Calu3 (cell line): ENCODE results near the gene PLEKHO1. TPM values are rescaled to one million over a fixed set of nuclear protein-coding genes. Genes with fewer than 3 reads are reported as not detected.

Experiments
- BruUV-seq: library from RNA; stranded (reverse); fragments of 400-500 nt; replicated peaks from 2 replicates; lab custom pipeline; 2021; lab: Mats Ljungman, UMichigan
- CTCF ChIA-PET: fragments of 300-600 bp; sonication (Branson Sonifier 250); formaldehyde crosslinking; loops from one replicate; lab custom pipeline; 2022; ENCODE audit warnings: antibody characterized with exemption; lab: Charles Lee
- DNase-seq: peaks from one replicate; pipeline ENCODE4 v3.0.0; 2022
- H3K27ac Mint-ChIP-seq: one replicate; pipeline ENCODE4 v1.8.0; 2022; ENCODE audit warnings: mixed read lengths; ENCODE audit not compliant: unreplicated experiment
- H3K27me3 Mint-ChIP-seq: one replicate; pipeline ENCODE4 v1.8.0; 2022; ENCODE audit warnings: mixed read lengths; ENCODE audit not compliant: unreplicated experiment
- H3K36me3 Mint-ChIP-seq: one replicate; pipeline ENCODE4 v1.8.0; 2022; ENCODE audit warnings: mild to moderate bottlenecking, moderate library complexity, mixed read lengths; ENCODE audit not compliant: insufficient read depth, unreplicated experiment
- H3K4me1 Mint-ChIP-seq: one replicate; pipeline ENCODE4 v1.8.0; 2022; ENCODE audit warnings: mild to moderate bottlenecking, low read depth, mixed read lengths; ENCODE audit not compliant: unreplicated experiment
- H3K4me3 Mint-ChIP-seq: one replicate; pipeline ENCODE4 v1.8.0; 2022; ENCODE audit warnings: mild to moderate bottlenecking, low read depth, moderate library complexity, mixed read lengths; ENCODE audit not compliant: unreplicated experiment
- H3K9me3 Mint-ChIP-seq: one replicate; pipeline ENCODE4 v1.8.0; 2022; ENCODE audit warnings: low read depth, mixed read lengths; ENCODE audit not compliant: unreplicated experiment
- intact Hi-C: fragments of 100-400 bp; cut with micrococcal nuclease; formaldehyde crosslinking; loops from one replicate; pipeline ENCODE4 v1.10.0; 2022; ENCODE audit not compliant: unreplicated experiment
- total RNA-seq: library from RNA; stranded (reverse); gene quantifications from 2 replicates; pipeline ENCODE4 v1.2.3, GENCODE V29; 2022
- TF ChIP-seq, protein P1 (sequence below): fragments of 200-600 bp; IDR thresholded peaks from one replicate; pipeline ENCODE4 v1.8.0; 2022; ENCODE audit warnings: antibody characterized with exemption; ENCODE audit not compliant: unreplicated experiment

PLEKHO1 gene
- total RNA-seq, 1 experiment from 2014 or later = 4.2 TPM

DNA sequence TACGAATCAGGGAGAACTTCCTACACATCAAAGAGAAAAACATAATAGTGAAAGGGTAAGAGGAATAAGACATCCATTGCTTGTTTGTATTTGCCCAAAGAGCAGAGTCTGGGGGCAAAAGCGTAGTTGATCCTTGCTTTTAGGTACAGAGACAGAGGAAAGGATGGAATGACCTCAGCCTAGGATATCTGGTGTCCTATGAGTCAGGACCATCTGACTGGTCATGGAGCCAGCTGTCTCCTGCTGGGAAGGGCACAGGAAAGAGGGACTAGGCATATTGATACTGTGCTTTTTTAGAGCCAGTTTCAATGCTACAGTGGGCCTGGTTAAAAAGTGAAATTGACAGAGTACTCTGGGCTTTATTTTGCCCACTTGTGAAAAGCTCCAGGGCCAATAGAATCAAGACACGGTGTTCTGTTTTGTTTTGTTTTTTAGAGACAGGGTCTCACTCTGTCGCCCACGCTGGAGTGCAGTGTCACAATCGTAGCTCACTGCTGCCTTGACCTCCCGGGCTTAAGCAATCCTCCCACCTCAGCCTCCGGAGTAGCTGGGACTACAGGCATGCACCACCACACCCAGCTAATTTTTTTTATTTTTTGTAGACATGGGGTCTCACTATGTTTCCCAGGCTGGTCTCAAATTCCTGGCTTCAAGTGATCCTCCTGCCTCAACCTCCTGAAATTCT is 3.2 kb downstream of the PLEKHO1 start:
- Mint-ChIP-seq H3K9me3 (no peaks in the 10 kb centered on the region), H3K4me3 (no peak overlapping the region), H3K36me3 (peaks cover 16% of the 10 kb centered on the region), H3K27ac (no peak overlapping the region), H3K4me1 (peaks cover 7% of the 10 kb centered on the region), H3K27me3 (peaks cover 60% of the 10 kb centered on the region)
- TF ChIP-seq, protein P1, sequence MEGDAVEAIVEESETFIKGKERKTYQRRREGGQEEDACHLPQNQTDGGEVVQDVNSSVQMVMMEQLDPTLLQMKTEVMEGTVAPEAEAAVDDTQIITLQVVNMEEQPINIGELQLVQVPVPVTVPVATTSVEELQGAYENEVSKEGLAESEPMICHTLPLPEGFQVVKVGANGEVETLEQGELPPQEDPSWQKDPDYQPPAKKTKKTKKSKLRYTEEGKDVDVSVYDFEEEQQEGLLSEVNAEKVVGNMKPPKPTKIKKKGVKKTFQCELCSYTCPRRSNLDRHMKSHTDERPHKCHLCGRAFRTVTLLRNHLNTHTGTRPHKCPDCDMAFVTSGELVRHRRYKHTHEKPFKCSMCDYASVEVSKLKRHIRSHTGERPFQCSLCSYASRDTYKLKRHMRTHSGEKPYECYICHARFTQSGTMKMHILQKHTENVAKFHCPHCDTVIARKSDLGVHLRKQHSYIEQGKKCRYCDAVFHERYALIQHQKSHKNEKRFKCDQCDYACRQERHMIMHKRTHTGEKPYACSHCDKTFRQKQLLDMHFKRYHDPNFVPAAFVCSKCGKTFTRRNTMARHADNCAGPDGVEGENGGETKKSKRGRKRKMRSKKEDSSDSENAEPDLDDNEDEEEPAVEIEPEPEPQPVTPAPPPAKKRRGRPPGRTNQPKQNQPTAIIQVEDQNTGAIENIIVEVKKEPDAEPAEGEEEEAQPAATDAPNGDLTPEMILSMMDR = no peak
- DNase-seq = no peak
- no TSS peak for BruUV-seq
- intact Hi-C loops = no loop called here
- CTCF ChIA-PET = no interaction called here

DNA sequence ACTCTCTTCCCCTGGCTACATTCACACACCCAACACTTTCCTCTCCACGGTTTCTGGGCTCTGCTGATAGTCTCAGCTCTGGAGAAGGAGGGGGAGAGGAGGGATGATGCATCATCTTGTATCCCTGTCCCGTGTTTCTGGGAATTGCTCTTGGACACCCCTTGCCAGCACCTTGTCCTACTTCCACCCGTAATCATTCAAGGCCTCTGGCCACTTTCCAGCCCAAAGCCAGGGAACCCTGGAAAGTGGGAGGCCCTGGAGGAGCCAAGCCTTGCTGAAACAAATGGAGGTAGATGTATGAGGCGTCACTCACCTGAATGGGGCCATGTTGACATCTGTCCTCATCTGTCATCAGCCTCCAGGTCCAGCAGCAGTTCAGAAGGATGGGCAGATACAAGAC is 4.4 kb downstream of the PLEKHO1 start:
- no TSS peak for BruUV-seq
- TF ChIP-seq, protein P1 = no peak
- Mint-ChIP-seq H3K27me3 (peaks cover 48% of the 10 kb centered on the region), H3K36me3 (peaks cover 15% of the 10 kb centered on the region), H3K27ac (no peak overlapping the region), H3K4me3 (no peak overlapping the region), H3K4me1 (peaks cover 3% of the 10 kb centered on the region), H3K9me3 (no peaks in the 10 kb centered on the region)
- intact Hi-C loops = no loop called here
- CTCF ChIA-PET = no interaction called here
- no peak for DNase-seq

DNA sequence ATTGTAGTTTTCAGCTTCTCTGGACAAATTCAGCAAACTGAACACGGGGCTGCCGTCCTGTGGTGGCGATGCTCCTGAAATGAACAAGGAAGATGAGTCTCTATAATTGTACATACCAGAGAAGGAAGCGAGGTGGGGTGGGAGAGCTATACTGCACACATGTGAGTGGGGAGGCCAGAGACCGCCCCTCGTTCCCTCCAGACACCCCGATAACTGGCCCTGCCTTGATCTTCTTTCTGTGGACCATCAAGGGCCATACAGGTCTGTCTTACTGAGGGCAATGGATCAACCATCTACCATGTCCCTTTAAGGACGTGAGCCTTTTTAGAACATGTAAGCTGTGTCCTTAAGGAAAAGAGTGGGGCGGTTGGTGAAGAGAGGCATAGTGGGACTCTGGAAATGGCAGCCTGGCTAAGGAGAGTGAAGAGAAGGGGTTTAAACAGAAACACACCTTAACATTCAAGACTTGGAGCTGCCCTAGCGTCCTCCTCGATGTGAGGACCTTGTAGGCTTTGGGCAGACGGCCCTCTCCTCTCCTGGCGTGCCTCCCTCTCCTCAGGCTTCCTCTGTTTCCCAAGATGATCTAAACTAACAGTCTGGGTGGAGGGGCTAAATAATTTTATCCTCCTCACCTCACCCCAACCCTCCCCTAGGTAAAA is 5.8 kb downstream of the PLEKHO1 start:
- H3K27ac Mint-ChIP-seq = no peak overlapping the region
- CTCF ChIA-PET = no interaction called here
- H3K36me3 Mint-ChIP-seq = peaks cover 7% of the 10 kb centered on the region
- no peak for DNase-seq
- TF ChIP-seq, protein P1 = no peak
- no peaks in the 10 kb centered on the region for H3K4me1 Mint-ChIP-seq
- H3K27me3 Mint-ChIP-seq = peaks cover 43% of the 10 kb centered on the region
- no TSS peak for BruUV-seq
- no peak overlapping the region for H3K4me3 Mint-ChIP-seq
- no peaks in the 10 kb centered on the region for H3K9me3 Mint-ChIP-seq
- intact Hi-C loops = no loop called here

DNA sequence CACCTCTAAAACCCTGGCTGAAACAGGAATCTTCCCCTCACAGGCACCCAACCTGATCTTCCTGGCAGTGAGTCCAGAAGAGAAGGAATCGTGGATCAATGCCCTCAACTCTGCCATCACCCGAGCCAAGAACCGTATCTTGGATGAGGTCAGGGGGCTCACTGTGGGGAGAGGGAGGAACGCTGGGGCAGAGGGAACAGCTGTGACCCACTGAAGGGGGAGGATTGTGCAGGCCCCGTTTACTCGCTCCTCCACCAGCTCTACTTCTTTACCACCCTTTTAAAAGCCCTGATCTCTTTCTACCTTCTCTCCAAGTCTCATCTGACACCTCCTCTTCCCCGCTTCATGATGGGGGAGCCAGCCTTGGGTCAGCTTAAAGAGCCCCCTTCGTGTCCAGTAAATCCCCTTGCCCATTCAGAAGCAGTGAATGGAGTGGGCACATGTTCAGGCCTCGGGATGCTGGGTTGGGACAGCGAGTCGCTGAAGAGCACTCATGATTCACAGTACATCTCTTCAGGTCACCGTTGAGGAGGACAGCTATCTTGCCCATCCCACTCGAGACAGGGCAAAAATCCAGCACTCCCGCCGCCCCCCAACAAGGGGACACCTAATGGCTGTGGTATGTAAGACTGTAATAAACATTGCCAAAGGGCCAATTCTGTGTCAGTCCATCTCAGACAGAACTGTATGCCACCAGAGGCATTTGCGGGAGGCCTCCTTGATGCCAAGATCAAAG is 7.3 kb downstream of the PLEKHO1 start:
- H3K36me3 Mint-ChIP-seq = no peaks in the 10 kb centered on the region
- no peak for DNase-seq
- intact Hi-C loops = no loop called here
- no peak overlapping the region for H3K27ac Mint-ChIP-seq
- no peak overlapping the region for H3K4me3 Mint-ChIP-seq
- H3K27me3 Mint-ChIP-seq = peaks cover 42% of the 10 kb centered on the region
- CTCF ChIA-PET = no interaction called here
- no peaks in the 10 kb centered on the region for H3K9me3 Mint-ChIP-seq
- BruUV-seq = no TSS peak
- TF ChIP-seq, protein P1 = no peak
- no peaks in the 10 kb centered on the region for H3K4me1 Mint-ChIP-seq
